Activated T-cell treated with anti-CD3 and anti-CD28 coated beads, Interleukin-2, amount 50 U/mL, for 24 hours (primary cell): ENCODE measurements around the gene SUGCT.

Source experiments
- DNase-seq: peaks from one replicate; pipeline ENCODE4 v3.0.0-alpha.2; 2020
- H3K27ac Mint-ChIP-seq: 2 replicates; pipeline ENCODE4 v1.8.0; 2020; ENCODE audit warnings: mild to moderate bottlenecking, mixed read lengths
- H3K27me3 Mint-ChIP-seq: 2 replicates; pipeline ENCODE4 v1.8.0; 2020; ENCODE audit warnings: mixed read lengths
- H3K36me3 Mint-ChIP-seq: 2 replicates; pipeline ENCODE4 v1.8.0; 2020; ENCODE audit warnings: low read depth, mixed read lengths
- H3K4me1 Mint-ChIP-seq: 2 replicates; pipeline ENCODE4 v1.8.0; 2020; ENCODE audit warnings: low read depth, mixed read lengths
- H3K4me3 Mint-ChIP-seq: 2 replicates; pipeline ENCODE4 v1.8.0; 2020; ENCODE audit warnings: mild to moderate bottlenecking, moderate library complexity, mixed read lengths
- H3K9me3 Mint-ChIP-seq: 2 replicates; pipeline ENCODE4 v1.8.0; 2020; ENCODE audit warnings: mixed read lengths

The SUGCT gene

GRCh38 chr7:40471891-40472290, 337.1 kb downstream of the SUGCT start:
- no peaks in the 10 kb centered on the region for H3K27me3 Mint-ChIP-seq
- H3K27ac Mint-ChIP-seq = no peak overlapping the region
- H3K4me1 Mint-ChIP-seq = peaks cover 9% of the 10 kb centered on the region
- H3K4me3 Mint-ChIP-seq = no peak overlapping the region
- H3K36me3 Mint-ChIP-seq = no peaks in the 10 kb centered on the region
- DNase-seq = no peak
- no peaks in the 10 kb centered on the region for H3K9me3 Mint-ChIP-seq

- H3K27ac Mint-ChIP-seq = no peak overlapping the region
- peaks cover 9% of the 10 kb centered on the region for H3K4me1 Mint-ChIP-seq
- DNase-seq = no peak
- no peaks in the 10 kb centered on the region for H3K27me3 Mint-ChIP-seq
- H3K4me3 Mint-ChIP-seq = no peak overlapping the region
- no peaks in the 10 kb centered on the region for H3K9me3 Mint-ChIP-seq
- no peaks in the 10 kb centered on the region for H3K36me3 Mint-ChIP-seq
Observed at GRCh38 chr7:40474790-40475680, 340.2 kb downstream of the SUGCT start.

DNA sequence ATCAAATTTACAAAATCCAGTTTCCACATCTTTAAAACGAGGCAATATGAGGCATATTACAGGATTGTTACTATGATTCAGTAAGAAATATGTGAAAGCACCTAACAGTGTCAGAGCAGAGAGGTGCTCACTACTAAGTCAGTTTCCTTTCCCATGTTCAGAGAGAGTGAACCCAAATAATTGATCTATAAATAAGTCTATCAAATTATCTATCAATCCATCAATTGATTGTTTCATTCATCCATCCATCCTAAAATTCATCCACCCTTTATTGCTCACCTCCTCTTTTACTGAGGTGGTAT, 340.8 kb downstream of the SUGCT start:
- no peak overlapping the region for H3K4me3 Mint-ChIP-seq
- H3K9me3 Mint-ChIP-seq = no peaks in the 10 kb centered on the region
- H3K4me1 Mint-ChIP-seq = peaks cover 9% of the 10 kb centered on the region
- H3K27ac Mint-ChIP-seq = no peak overlapping the region
- no peak for DNase-seq
- H3K27me3 Mint-ChIP-seq = no peaks in the 10 kb centered on the region
- H3K36me3 Mint-ChIP-seq = no peaks in the 10 kb centered on the region

GRCh38 chr7:40477094-40477493, 342.3 kb downstream of the SUGCT start:
- Mint-ChIP-seq H3K27me3 (no peaks in the 10 kb centered on the region), H3K4me3 (no peak overlapping the region), H3K27ac (no peak overlapping the region), H3K4me1 (peaks cover 9% of the 10 kb centered on the region), H3K9me3 (no peaks in the 10 kb centered on the region), H3K36me3 (no peaks in the 10 kb centered on the region)
- DNase-seq = no peak

GRCh38 chr7:40482845-40483244, 348.0 kb downstream of the SUGCT start:
- Mint-ChIP-seq H3K27ac (no peak overlapping the region), H3K4me3 (no peak overlapping the region), H3K9me3 (no peaks in the 10 kb centered on the region), H3K36me3 (no peaks in the 10 kb centered on the region), H3K4me1 (no peaks in the 10 kb centered on the region), H3K27me3 (no peaks in the 10 kb centered on the region)
- no peak for DNase-seq

DNA sequence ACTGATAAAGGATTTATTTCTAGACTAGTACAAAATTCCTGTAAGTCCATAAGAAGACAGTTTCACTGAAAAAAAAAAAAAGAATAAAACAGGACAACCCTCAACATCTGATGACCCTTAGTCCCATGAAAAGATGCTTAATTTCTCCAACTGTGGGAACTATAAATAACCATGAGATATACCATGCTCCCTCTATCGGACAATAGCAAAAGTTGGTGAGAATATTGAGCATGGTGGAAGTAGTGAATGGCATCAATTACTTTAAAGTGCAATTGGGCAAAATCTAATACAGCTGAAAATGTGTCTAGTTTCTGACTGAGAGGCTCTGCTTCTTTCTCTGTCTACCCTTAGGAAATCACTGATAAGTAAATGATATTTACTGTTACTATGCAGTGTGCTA, 348.8 kb downstream of the SUGCT start:
- Mint-ChIP-seq H3K4me1 (no peaks in the 10 kb centered on the region), H3K9me3 (peaks cover 2% of the 10 kb centered on the region), H3K4me3 (no peak overlapping the region), H3K36me3 (no peaks in the 10 kb centered on the region), H3K27me3 (no peaks in the 10 kb centered on the region), H3K27ac (no peak overlapping the region)
- DNase-seq = no peak

- Mint-ChIP-seq H3K4me1 (no peaks in the 10 kb centered on the region), H3K27me3 (no peaks in the 10 kb centered on the region), H3K36me3 (no peaks in the 10 kb centered on the region), H3K9me3 (peaks cover 9% of the 10 kb centered on the region), H3K4me3 (no peak overlapping the region), H3K27ac (no peak overlapping the region)
- no peak for DNase-seq
Observed at GRCh38 chr7:40489844-40490602, 355.2 kb downstream of the SUGCT start.

GRCh38 chr7:40490603-40490924, 355.8 kb downstream of the SUGCT start:
- DNase-seq = no peak
- Mint-ChIP-seq H3K4me1 (no peaks in the 10 kb centered on the region), H3K36me3 (no peaks in the 10 kb centered on the region), H3K9me3 (peaks cover 9% of the 10 kb centered on the region), H3K4me3 (no peak overlapping the region), H3K27ac (no peak overlapping the region), H3K27me3 (no peaks in the 10 kb centered on the region)

DNA sequence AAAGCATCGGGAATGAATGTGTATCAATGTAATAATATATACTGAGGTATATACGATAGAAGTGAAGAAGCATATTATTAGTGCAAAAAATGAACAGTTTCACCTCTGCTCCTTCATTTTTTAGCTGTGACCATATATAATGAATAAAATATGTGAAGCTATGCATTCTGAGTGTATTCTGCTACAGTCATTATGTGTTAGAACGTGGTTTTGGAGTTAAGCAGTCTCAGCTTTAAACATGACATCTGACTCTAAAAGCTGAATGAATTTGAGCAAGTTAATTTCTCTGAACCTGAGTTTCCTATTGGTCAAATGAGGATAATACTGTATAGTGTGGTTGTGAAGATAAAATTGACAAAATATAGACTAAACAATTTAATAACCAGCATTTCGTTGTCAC, 358.1 kb downstream of the SUGCT start:
- Mint-ChIP-seq H3K9me3 (peaks cover 9% of the 10 kb centered on the region), H3K27ac (no peak overlapping the region), H3K4me1 (no peaks in the 10 kb centered on the region), H3K36me3 (no peaks in the 10 kb centered on the region), H3K4me3 (no peak overlapping the region), H3K27me3 (no peaks in the 10 kb centered on the region)
- DNase-seq = no peak

GRCh38 chr7:40493609-40494051, 358.8 kb downstream of the SUGCT start:
- H3K4me3 Mint-ChIP-seq = no peak overlapping the region
- no peaks in the 10 kb centered on the region for H3K36me3 Mint-ChIP-seq

GRCh38 chr7:40498924-40499510, 364.2 kb downstream of the SUGCT start:
- H3K36me3 Mint-ChIP-seq = no peaks in the 10 kb centered on the region
- no peaks in the 10 kb centered on the region for H3K9me3 Mint-ChIP-seq
- DNase-seq = no peak
- no peaks in the 10 kb centered on the region for H3K27me3 Mint-ChIP-seq
- no peak overlapping the region for H3K27ac Mint-ChIP-seq
- no peak overlapping the region for H3K4me3 Mint-ChIP-seq
- no peaks in the 10 kb centered on the region for H3K4me1 Mint-ChIP-seq

More at GRCh38 chr7:40493609-40494051, 358.8 kb downstream of the SUGCT start:
- no peak for DNase-seq
- Mint-ChIP-seq H3K4me1 (no peaks in the 10 kb centered on the region), H3K27me3 (no peaks in the 10 kb centered on the region), H3K9me3 (peaks cover 7% of the 10 kb centered on the region), H3K27ac (no peak overlapping the region)

- no peak for DNase-seq
- Mint-ChIP-seq H3K4me3 (no peak overlapping the region), H3K27me3 (no peaks in the 10 kb centered on the region), H3K4me1 (no peaks in the 10 kb centered on the region), H3K9me3 (no peaks in the 10 kb centered on the region), H3K27ac (no peak overlapping the region), H3K36me3 (no peaks in the 10 kb centered on the region)
Observed at GRCh38 chr7:40499718-40500117, 364.9 kb downstream of the SUGCT start.

DNA sequence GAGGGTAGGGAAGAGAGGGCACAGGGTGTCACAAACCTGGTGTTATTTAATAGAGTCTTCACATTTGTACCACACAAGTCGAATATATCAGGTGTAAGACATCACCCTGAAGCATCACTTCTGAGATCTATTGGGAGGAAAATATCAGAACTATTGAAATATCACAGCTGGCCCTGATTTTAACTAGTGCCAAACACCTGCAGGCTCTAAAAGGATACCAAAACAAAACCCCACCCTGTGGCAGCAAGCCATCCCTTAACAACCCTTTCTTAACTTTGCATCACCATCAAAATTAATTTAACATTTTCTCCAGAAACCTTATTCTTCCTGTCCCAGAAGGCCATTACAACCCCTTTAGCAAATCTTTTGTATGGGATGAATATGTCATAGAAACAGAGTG, 365.4 kb downstream of the SUGCT start:
- no peaks in the 10 kb centered on the region for H3K27me3 Mint-ChIP-seq
- H3K27ac Mint-ChIP-seq = no peak overlapping the region
- H3K4me3 Mint-ChIP-seq = no peak overlapping the region
- no peaks in the 10 kb centered on the region for H3K4me1 Mint-ChIP-seq
- no peaks in the 10 kb centered on the region for H3K36me3 Mint-ChIP-seq
- no peaks in the 10 kb centered on the region for H3K9me3 Mint-ChIP-seq
- DNase-seq = no peak

GRCh38 chr7:40502359-40502758, 367.6 kb downstream of the SUGCT start:
- peaks cover 13% of the 10 kb centered on the region for H3K9me3 Mint-ChIP-seq
- peaks cover 2% of the 10 kb centered on the region for H3K36me3 Mint-ChIP-seq
- H3K27ac Mint-ChIP-seq = no peak overlapping the region
- no peaks in the 10 kb centered on the region for H3K27me3 Mint-ChIP-seq
- no peaks in the 10 kb centered on the region for H3K4me1 Mint-ChIP-seq
- no peak for DNase-seq
- no peak overlapping the region for H3K4me3 Mint-ChIP-seq

DNA sequence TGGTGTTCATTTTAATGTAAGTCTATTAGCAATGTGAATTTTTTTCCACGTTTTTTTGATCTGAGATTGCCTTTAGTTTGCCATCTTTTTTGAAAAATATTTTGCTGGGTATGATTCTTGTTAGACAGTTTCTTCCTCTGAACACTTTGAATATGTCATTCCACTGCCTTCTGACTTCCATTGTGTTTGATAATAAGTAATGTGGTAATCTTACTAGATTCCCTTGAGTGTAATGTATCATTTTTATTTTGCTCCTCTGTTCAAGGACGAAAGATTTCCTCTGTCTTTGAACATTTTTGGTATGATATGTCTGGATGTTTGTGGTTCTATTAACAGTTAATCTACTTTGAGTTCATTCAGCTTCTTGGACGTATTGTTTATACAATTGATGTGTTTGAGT, 371.4 kb downstream of the SUGCT start:
- peaks cover 2% of the 10 kb centered on the region for H3K36me3 Mint-ChIP-seq
- no peak overlapping the region for H3K4me3 Mint-ChIP-seq
- DNase-seq = no peak
- no peak overlapping the region for H3K27ac Mint-ChIP-seq
- H3K9me3 Mint-ChIP-seq = peaks cover 13% of the 10 kb centered on the region
- H3K4me1 Mint-ChIP-seq = no peaks in the 10 kb centered on the region
- H3K27me3 Mint-ChIP-seq = no peaks in the 10 kb centered on the region
